Measurements from ENCODE around the gene FPR2.
"Not testable (repeated sequence)": the region's sequence is repeated elsewhere in the genome, so short reads cannot be mapped to it uniquely, and the experiment has no call there.

DNA sequence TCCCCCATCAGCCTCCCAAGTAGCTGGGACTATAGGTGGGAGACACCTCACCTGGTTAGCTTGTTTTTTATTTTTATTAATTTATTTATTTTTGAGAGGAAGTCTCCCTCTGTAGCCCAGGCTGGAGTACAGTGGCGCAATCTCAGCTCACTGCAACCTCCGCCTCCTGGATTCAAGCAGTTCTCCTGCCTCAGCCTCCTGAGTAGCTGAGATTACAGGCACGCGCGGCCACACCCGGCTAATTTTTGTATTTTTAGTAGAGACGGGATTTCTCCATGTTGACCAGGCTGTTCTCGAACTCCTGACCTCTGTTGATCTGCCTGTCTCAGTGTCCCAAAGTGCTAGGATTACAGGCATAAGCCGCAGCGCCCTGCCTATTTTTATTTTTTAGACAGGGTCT, 22.5 kb upstream of the FPR2 start:
- TF ChIP-seq, protein P1, sequence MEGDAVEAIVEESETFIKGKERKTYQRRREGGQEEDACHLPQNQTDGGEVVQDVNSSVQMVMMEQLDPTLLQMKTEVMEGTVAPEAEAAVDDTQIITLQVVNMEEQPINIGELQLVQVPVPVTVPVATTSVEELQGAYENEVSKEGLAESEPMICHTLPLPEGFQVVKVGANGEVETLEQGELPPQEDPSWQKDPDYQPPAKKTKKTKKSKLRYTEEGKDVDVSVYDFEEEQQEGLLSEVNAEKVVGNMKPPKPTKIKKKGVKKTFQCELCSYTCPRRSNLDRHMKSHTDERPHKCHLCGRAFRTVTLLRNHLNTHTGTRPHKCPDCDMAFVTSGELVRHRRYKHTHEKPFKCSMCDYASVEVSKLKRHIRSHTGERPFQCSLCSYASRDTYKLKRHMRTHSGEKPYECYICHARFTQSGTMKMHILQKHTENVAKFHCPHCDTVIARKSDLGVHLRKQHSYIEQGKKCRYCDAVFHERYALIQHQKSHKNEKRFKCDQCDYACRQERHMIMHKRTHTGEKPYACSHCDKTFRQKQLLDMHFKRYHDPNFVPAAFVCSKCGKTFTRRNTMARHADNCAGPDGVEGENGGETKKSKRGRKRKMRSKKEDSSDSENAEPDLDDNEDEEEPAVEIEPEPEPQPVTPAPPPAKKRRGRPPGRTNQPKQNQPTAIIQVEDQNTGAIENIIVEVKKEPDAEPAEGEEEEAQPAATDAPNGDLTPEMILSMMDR (conservative IDR thresholded peaks at IDR 0.05): not testable (repeated sequence)
- TF ChIP-seq ZFX (IDR thresholded peaks at IDR 0.05): not testable (repeated sequence)

All from C4-2B (cell line).